GM12873 (cell line): ENCODE measurements around the gene TGM6.

Experiments
- CTCF ChIP-seq: IDR thresholded peaks from 2 replicates; pipeline ENCODE4 v1.5.1; 2012; ENCODE audit warnings: low read depth, mild to moderate bottlenecking, moderate library complexity, low read length, control low read depth; ENCODE audit not compliant: insufficient read depth; ENCODE audit errors: missing control alignments

The TGM6 gene

GRCh38 chr20:2380601-2381000 lies at the start of gene TGM6:
TSS of gene TGM6 (plus strand) at chr20:2380901. CDS start at chr20:2380969, 68 bp downstream.
- TF ChIP-seq CTCF = no peak

GRCh38 chr20:2331106-2331505 lies 49.6 kb upstream of the TGM6 start:
- TF ChIP-seq CTCF = no peak

GRCh38 chr20:2331901-2332565 lies 48.7 kb upstream of the TGM6 start:
- TF ChIP-seq CTCF = no peak

- TF ChIP-seq CTCF = no peak
Measured at GRCh38 chr20:2332711-2333110, 48.0 kb upstream of the TGM6 start.

- TF ChIP-seq CTCF = no peak
Measured at GRCh38 chr20:2333821-2334220, 46.9 kb upstream of the TGM6 start.

- no peak for TF ChIP-seq CTCF
Measured at GRCh38 chr20:2335096-2335870, 45.4 kb upstream of the TGM6 start.

GRCh38 chr20:2336471-2336870 lies 44.2 kb upstream of the TGM6 start:
- no peak for TF ChIP-seq CTCF
